ENCODE measurements around the gene APBA2.
"Not testable (repeated sequence)": the region's sequence is repeated elsewhere in the genome, so short reads cannot be mapped to it uniquely, and the experiment has no call there.

APBA2 gene

DNA sequence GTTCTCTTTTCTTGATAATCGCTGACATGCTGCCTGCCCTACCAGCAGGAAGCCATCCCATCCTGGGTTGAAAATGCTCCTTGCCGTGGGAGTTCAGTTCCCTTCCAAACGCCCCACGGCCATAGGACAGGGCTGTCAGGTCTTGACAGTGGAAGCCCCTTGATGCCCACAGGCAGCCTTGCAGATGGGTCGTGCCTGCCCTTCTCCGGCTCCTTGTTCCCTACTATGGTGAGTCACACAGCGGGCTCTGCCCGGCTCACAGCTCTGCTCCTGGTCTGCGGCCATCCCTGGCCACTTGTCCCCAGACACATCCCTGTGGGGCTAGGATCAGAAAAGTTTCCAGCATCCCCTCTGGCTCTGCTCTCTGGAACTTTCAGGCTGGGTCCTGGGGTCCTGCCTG, 6.2 kb upstream of the APBA2 start:
- no peak for DNase-seq

DNA sequence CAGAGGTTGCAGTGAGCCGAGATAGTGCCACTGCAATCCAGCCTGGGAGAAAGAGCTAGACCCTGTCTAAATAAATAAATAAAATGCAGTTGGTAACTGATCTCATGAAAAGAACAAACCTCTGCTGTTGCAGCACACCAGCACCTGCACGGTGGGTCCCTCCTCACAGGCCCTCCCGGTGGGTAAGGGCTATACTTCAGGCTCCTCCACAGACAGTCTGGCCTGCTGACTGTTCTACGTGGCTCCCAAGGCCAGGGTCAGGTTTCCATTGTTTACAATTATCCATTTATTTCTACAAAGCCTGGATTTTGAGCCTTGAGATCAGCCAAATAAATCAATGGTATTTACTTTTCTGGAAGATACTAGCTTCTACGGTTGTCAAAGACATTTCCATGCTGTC, 5.1 kb upstream of the APBA2 start:
- DNase-seq: no peak

DNA sequence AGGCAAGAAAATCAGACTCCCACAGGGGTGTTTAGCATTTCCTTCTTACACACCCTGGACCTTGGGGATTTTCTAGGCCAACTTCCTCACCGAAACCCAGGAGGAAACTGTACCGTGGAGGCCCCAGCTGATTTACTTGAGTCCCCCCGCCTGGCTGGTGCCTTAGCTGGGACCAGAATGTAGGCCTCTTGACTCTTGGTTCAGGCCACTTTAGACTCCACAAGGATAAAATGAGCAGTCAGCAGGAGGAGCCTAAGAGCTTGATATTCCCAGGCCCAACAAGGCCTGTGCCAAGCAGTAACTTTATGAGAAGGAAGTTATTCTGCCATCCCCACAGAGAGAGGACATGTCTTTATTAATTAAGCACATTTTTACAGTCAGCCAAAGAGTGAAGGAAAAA, 4.6 kb upstream of the APBA2 start:
- DNase-seq: no peak

DNA sequence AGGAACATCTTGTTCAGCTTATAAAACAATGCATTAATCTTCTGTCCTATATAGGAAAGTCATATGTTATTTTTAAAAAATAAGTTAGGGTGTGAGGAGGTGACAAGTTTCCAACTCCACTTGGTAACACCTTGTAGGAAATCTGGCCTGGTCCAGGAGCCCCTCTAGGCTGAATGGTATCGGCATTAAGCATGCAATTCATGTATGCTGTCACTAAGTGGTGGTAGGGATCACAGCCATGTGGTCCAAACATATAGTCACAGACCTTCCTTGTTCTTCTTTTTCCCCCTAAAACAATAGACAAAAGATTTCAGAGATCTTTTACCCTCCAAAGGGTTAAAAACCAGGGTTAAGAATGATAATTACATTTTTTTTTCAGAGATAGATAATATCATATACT, 4.2 kb upstream of the APBA2 start:
- no peak for DNase-seq

DNA sequence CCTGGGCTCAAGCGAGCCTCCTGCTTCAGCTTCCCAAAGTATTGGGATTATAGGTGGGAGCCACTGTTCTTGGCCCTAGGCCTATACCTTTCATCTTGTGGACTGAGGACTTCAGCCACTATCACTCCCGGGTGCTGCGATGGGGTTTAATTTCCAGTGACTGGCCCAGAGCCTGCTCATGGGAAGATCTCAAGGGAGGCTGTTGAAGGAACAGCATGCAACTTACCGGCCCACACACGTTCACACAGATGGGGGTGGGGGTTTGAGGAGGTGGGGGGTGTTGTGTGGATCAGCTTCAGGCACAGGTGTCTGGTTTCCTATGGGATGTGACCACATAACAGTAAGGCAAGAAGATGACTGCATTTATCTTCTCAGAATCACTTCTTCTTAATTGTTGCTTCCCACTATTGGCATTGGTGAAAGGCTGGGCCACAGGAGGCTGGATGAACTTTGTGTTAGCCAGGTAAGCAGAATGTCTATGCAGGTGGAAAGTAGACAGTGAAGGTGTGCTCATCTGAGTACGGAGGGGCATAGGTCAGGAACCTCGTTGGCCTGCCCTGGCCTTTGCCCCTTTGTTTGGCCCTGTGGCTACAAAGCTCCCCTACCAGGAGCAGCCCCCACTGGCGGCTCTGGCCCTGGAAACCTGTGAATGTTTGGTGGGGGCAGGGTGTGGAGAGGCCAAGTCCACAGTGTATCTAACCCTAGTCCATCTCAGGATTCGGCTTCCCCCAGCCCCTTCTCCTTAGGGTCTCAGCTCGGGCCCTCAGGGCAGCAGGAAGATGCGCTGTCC, 1.4 kb upstream of the APBA2 start:
- DNase-seq: no peak

DNA sequence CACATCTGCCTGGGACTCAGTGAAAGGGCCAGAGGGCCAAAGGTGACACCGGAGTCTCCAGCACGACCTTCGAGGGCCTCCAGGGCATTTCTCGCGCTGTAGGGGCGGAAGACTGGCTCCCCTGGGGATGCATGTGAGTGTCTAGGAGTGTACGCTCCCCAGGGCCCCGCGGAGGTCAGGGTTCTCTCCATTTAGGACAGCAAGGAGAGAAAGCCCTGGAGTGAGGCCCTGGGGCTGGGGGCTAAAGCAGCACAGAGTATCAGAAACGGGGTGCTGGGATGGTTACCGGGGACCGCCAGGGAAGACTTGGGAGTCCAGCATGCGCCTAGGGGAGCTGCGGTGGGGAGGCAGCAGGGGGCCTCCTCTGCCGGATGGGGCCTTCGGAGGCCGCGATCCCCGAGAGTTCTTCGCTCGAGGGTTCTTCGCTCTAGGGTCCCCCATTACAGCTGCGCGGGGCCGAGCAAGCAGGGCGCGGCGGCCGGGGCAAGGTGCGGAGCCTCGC, 595 bp upstream of the APBA2 start:
- no peak for DNase-seq

DNA sequence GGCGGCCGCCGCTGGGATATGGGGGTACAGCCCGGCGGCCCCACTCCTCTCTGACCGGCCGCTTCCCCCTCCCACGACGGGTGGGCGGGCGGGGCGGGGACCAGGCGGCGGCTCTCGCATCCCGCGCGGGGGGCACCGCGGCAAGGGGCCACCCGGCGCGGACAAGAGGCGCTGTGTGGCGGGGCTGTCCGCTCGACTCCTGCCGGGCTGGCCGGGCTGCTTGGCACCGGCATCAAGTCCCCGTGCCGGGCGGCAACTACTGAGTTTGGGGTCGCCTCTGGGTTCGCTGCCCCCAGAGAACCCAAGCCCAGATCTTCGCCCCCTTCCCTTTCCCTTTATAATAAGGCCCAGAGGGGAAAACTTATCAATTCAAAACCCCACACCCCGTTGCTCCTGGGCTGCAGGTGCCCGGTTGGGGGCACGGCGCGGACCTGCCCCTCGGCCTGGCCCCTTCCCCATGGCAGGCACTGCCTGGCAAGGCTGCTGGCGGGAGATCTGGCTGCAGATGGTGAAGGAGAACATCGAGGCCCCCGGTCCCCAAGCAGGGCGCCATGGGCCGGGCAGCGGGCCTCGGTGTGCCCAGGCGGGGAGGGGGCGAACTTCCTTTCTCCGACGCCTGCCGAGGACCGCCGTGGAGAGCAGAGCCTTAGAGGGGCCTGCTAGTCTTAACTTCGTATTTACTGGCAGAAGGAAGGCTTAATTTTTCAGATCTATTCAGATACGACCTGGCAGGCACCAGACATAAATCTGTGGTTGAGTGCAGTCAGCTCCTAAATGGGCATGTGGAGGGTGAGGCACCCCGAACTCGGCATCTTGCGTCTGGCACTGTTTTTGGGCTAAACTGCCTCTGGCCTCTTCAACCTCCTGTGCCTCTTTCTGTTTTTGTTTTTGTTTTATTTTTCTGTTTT, 911 bp downstream of the APBA2 start:
- DNase-seq: no peak

DNA sequence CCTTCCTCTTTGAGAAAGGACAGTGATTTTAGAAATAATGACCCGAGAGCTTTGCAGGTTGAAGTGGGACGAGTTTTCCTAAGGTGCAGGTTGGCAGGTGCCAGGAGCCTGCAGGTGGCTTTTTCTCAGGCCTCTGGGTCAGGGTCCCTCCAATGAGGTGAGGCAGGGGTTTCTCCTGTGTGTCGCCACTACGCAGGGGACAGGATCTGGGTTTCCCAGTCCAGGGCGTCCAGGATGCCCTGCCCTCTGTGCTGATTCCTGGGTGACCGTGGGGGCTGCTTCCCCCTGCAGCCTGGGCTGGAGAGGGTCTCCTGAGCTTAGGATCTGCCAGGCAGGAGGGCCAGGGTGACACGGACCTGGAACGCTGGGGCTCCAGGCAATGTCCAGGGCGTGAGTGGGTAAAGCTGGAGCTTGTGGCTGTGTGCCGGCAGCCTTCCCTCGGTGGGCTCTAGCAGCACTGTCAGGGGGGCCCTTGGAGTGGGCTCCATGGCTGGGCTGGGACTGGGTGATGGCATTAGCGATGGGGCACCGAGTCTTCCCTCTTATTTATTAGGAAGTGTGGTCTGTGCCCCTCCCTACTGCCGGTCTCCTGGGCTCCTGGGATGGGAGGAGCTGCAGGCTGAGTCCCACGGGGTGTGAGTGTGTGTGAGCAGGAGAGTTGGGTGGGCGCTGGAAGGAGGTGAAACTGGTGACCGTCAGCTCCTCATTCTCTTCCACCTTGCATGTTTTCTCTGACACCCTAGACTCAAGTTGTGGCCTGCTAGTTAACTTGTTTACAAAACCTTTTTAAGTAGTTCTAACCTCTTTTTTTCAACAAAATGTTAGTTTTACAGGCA, 1.8 kb downstream of the APBA2 start:
- no peak for DNase-seq

DNA sequence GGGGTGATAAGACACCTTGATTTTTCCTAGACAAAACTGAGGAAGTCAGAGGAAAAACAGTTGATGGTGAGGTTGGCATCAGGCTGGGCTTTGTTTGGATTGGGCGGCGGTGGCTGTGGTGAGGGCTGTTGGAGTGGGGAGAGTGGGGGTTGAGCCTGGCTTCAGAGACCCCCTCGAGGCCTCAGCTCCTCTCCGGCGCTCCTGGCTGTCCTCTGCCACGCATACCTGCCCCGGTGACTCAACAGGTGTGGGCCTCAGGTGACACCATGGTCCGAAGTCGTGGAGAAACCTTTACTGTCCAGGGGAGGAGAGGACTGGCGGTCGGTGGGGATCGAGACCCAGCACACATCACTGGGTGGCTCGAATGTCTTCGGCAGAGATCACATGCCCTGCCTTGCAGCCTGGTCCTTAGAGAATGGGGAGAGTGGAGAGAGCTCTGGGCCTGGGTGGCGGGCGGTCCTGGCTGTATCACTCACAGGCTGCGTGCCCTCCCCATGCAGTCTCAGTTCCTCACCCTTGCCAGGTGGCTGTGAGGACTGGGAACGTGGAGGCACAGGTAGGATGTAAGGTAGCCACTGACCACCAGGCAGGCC, 2.6 kb downstream of the APBA2 start:
- DNase-seq: no peak

DNA sequence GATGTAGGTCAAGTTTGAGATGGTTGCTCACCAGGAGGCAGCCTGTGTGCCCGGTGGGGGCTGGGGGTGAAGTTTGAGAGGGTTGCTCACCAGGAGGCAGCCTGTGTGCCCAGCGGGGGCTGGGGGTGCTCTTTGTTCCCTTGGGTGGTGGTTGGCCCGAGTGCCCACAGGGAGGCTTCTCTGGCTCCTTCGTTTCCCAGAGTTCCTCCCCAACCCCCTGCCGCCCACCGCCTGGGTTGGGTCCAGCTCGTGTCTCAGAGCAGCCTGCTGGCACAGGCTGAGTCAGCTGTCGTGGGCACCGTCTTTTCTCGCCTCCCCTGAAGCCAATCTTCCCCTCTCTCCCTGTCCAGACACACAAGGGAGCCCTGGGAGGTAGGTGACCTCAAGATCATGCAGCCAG, 3.1 kb downstream of the APBA2 start:
- DNase-seq: no peak

DNA sequence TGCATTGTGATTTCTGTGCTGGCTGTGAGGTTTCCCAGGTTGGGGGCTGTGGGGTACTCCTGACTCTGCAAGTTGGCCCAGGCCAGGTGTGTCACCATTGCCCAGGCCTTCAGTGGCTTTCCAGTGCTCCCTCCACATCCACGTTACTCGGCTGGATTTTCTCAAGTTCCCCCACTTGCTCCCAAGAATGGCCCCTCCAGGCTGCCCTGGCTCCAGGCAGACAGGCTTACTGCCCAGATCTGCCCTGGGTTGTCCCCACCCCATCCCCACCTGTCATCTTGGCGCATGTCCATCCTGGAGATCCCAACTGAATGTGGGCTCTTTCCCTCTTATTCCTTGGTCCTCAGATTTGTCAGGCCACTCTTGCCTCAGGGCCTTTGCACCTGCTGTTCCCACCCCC, 3.6 kb downstream of the APBA2 start:
- DNase-seq: no peak

DNA sequence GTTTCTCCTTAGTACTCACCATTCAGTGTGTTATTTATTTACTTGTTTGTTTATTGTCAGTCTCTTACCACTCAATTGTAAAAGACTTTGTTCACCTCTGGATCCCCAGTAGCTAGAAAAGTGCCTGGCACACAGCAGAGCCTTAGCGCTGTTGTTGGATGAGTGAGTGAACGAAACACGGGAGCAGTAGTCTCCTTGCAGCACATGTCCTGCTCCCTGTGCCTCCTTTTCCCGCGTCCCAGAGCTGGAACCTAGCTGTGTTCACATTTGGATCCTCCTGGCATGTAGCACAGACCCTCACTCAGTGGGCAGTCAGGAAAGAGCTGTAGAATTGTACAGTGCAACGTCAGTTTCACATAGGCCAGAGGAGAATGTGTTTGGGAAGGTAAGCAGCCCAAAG, 4.1 kb downstream of the APBA2 start:
- not testable (repeated sequence) for DNase-seq

DNA sequence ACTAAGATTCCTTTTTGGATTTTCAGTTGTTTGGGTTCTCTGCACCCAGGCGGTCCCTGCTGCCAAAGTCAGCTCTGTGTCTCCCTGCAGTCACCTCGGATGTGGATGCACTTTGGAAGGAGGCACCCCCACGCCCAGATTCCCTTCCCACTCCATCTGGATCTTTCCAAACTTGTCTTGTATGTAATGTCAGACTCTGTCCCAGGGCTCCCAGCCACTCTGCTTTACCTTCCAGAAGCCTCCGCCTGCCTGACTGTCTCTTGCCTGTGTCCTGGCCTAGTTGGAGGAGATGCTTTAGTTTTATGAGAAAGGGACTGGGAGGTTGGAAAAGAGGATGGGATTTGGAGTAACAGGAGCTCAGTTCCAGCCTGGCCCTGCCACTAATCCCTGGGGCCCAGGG, 4.5 kb downstream of the APBA2 start:
- not testable (repeated sequence) for DNase-seq

DNA sequence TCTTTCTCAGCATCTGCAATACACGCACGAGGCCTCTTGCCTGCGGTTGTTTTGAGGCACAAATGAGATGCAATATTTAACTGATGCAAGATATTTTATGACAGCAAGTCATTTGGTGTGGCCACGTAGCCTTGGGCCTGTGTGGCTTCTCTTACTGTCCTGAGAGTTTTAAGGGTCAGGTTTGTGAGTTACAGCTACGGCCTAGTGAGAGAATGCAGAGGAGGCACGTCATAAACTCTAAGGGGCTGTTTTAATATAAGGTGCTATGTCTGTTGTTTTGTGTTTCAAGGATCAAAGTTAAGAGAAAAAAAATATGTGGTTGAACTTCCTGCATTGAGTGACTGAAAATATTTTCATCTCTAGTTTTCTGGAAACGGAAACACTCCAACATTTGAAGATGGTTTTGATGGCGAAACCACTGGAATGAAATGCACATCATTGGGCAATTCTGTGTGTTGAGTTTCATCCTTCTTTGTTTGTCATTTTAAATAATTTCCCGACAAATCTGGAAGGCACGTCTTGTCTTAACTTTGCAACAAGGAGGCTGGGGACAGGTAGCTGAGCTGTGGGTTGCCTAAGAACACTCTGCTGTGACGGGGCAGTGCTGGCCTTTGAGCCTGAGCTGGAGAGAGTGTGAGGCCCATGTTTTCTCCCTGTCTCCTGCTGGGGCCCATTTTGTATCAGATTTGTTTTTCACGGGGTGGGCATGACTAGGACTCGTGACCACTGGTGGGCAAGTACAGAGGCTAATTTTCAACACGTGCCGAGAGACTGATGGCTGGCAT, 5.1 kb downstream of the APBA2 start:
- DNase-seq: no peak

DNA sequence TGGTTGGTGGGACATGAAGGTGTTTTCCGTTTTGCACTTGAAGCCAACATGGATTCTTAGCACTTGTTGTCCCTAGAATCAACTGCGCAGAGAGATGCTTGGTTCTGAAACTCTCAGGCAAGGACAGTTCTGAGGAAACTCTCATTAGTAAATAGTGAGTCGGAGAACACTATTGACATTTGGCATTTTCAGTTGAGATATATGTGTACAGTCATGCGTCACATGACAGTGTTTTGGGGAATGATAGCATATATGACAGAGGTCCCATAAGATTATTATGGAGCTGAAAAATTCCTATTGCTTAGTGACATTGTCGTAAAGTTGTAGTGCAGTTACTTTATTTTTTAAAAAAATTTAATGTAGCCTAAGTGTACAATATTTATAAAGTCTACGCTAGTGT, 5.8 kb downstream of the APBA2 start:
- DNase-seq: no peak

DNA sequence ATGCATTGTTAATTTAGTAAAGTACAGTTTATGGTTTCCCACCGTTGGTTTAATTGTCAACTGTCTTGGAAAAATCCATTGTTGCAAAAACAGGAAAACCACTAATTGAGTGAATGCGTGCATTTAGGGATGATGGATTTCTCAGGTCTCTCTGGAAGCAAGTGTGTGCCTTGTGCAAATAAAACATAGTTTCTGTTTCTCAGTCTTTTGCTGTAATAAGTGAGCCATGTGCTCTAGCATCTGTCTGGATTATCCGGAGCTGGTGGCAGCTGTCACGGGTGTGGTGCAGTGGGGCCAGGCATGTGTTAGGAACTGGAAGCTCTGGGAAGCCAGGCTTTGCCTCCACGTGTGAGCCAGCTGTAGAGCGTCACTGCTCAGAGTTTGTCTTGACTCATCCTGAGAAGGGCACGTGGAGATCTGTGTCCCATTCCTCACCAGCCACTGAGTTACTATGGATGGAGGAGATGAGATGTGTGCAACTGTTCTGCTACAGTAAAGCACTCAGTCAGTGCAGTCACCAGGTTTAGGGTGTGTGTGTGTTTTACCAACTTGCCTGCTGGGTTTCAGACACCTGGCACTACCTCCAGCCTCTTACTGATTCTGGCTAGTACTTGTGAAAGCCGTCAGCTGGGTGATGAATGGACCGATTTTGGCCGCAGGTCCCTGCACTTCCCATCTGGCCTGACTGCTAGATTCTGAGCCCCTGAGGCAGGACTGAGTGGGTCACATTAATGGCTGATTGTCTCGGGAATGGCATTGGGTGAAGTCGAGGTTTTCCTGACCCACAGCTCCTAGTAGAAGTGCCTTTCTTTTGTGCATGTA, 7.2 kb downstream of the APBA2 start:
- no peak for DNase-seq

DNA sequence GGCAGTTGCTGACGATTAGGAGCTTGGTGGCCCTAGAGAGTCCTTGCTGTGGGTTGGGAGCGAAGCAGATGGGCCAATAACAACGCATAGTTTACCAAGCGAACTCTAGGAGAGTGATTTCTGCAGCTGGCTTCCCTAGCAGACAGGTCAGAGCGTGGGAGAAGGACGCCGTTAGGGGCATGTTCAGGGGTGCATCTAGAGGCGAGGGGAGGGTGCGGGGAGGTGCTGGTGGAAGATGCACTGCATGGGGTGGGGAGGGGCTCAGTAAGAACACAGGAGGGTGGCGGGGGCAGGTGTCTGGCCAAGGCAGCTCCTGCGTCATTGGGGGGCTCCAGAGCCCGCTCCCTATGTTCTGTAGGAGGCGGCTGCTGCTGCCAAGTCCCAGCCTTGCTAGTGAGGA, 8.9 kb downstream of the APBA2 start:
- DNase-seq: no peak

DNA sequence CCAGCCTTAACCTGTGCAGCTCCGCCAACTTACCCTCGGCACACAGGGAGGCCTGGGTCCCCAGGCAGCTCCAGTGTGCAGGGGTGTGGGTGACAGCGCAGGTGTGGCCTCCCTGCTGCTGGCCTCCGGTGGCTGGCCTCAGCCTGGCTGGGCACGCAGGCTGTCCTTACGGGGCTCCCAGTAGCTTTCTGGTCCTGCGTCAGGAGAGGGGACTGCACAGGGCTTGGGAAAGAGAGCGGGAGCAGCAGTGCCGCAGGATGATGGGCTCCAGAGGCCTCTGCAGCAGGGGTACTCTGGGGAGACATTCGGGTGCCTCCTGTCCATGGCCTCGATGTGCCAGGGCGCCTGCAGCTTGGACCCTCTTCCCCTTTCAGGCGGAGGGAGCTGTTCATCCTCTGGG, 9.4 kb downstream of the APBA2 start:
- no peak for DNase-seq

DNA sequence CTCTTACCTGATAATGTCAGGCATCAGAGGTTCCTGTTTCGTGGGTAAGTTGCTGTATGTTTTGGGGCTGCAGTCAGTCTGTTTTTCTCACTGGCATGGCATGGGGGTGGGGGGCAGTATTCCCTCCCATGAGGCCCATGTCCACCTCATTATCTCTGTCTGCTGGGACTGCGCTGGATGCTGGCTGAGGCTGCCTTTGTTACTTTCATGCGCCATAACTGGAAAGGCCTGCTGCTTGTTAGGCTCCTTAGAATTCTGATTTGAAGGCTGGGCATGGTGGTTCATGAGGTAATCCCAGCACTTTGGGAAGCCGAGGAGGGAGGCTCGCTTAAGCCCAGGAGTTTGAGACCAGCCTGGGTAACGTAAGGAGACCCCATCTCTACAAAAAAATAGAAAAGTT, 9.8 kb downstream of the APBA2 start:
- no peak for DNase-seq

DNA sequence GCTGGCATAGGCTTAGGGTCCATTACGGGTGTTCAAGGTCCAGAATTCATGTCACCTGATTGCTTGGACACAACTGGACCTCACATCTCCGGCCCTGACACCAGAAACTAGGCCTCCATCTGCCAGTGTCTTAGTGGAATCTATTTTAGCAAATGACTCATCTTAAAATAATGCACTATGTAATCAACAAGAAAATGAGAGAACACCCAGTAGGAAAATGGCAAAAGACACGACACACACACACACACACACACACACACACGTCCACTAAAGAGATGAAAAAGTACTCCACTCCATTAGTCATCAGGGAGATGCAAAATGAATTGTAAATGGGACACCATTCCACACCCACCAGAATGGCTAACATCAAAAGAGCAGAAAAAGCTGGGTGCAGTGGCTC, 11.2 kb downstream of the APBA2 start:
- no peak for DNase-seq

Measured in NCI-H187 (cell line).